22Rv1 (cell line): ENCODE data around the gene MSX2.

ENCODE experiments used
- H3K27ac ChIP-seq: fragments of 450-650 bp; 2 replicates; pipeline ENCODE4 v1.5.1; 2017
- ZFX ChIP-seq: fragments of 450-650 bp; IDR thresholded peaks from 2 replicates; pipeline ENCODE4 v1.6.1; 2017; ENCODE audit warnings: antibody characterized with exemption, borderline replicate concordance
- TF ChIP-seq, protein P1 (sequence below): fragments of 450-650 bp; IDR thresholded peaks from 2 replicates; pipeline ENCODE4 v1.5.1; 2017; ENCODE audit warnings: mild to moderate bottlenecking

The MSX2 gene

DNA sequence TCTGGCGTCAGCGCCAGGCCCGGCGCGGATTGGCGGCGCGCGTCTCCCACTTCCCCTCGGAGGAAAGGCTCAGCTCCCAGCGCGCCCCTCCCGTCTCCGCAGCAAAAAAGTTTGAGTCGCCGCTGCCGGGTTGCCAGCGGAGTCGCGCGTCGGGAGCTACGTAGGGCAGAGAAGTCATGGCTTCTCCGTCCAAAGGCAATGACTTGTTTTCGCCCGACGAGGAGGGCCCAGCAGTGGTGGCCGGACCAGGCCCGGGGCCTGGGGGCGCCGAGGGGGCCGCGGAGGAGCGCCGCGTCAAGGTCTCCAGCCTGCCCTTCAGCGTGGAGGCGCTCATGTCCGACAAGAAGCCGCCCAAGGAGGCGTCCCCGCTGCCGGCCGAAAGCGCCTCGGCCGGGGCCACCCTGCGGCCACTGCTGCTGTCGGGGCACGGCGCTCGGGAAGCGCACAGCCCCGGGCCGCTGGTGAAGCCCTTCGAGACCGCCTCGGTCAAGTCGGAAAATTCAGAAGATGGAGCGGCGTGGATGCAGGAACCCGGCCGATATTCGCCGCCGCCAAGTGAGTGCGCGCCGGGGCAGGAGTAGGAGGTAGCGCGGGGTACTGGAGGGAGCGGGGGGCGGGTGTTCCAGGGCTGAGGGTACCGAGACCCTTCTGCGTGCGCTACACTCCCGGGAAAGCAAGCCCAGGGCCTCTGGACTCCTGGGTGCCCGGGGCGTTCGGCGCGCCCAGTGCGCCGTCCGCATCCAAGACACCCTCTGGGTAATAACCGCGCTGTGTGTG, at the start of gene MSX2:
Gene MSX2, plus strand, starts transcription at position 99 of the 777 bp plus-strand sequence. Its CDS starts 78 bp downstream, at position 177.
- no peak within 1 kb of the TSS for H3K27ac ChIP-seq

DNA sequence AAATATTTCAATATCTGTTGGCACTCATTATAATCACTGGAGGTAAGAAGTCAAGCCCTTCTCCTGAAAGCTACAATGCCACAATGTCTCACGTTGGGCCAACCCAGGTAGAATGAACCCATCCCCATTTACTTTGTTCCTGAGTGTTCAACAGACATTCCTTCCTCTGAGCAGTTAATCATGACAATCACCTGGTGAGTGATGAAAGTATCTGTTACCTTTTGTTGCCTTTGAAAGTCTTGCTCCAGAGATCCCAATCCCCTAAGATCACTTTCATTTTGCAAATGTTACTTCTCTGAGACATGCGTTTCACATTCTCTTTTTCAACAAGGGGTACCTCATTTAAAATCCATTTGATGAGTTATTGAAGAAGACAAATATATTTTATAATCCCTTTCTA, 49.3 kb upstream of the MSX2 start:
- no peak overlapping the region for H3K27ac ChIP-seq
- TF ChIP-seq, protein P1, sequence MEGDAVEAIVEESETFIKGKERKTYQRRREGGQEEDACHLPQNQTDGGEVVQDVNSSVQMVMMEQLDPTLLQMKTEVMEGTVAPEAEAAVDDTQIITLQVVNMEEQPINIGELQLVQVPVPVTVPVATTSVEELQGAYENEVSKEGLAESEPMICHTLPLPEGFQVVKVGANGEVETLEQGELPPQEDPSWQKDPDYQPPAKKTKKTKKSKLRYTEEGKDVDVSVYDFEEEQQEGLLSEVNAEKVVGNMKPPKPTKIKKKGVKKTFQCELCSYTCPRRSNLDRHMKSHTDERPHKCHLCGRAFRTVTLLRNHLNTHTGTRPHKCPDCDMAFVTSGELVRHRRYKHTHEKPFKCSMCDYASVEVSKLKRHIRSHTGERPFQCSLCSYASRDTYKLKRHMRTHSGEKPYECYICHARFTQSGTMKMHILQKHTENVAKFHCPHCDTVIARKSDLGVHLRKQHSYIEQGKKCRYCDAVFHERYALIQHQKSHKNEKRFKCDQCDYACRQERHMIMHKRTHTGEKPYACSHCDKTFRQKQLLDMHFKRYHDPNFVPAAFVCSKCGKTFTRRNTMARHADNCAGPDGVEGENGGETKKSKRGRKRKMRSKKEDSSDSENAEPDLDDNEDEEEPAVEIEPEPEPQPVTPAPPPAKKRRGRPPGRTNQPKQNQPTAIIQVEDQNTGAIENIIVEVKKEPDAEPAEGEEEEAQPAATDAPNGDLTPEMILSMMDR = no peak
- no peak for TF ChIP-seq ZFX

More for the DNA sequence above, at the start of gene MSX2:
- TF ChIP-seq ZFX = no peak
- TF ChIP-seq, protein P1 = no peak

DNA sequence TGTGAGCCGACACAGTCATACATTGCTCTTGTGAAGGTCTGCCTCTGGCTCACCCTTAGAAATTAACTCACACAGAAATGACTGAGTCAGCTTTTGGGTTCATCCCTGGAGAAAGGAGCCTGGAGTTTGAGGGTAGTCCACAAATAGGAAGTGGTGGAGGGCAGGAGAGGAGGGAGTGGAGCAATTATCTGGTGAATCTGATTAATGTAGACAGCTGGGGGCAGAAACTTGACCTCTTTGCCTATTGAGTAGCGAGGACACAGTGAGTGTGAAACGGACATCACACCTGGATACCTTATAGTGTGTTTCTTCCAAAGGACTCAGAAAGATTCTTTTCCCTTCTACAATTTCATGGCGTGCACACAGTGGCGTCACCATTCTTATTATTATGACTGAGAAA, 48.5 kb upstream of the MSX2 start:
- H3K27ac ChIP-seq = no peak overlapping the region
- TF ChIP-seq, protein P1 = no peak
- TF ChIP-seq ZFX = no peak

DNA sequence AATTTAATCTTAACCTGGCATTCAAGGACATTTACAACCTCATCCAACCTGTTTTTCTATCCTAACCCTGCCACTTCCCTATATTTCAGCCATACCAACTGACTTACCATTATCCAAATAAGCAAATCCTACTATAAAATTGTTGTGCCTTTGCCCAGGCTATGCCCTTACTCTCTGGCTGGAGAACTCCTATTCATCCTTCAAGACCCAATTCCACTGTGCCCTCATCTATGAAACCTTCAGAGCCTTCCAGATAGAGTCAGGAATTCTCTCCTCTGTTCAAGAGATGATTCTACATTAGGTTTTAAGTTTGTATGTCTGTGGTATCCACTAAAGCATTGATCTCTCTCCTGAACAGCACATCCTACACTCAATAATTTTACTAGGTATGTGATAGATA, 46.3 kb upstream of the MSX2 start:
- no peak overlapping the region for H3K27ac ChIP-seq
- TF ChIP-seq, protein P1 = no peak
- no peak for TF ChIP-seq ZFX

DNA sequence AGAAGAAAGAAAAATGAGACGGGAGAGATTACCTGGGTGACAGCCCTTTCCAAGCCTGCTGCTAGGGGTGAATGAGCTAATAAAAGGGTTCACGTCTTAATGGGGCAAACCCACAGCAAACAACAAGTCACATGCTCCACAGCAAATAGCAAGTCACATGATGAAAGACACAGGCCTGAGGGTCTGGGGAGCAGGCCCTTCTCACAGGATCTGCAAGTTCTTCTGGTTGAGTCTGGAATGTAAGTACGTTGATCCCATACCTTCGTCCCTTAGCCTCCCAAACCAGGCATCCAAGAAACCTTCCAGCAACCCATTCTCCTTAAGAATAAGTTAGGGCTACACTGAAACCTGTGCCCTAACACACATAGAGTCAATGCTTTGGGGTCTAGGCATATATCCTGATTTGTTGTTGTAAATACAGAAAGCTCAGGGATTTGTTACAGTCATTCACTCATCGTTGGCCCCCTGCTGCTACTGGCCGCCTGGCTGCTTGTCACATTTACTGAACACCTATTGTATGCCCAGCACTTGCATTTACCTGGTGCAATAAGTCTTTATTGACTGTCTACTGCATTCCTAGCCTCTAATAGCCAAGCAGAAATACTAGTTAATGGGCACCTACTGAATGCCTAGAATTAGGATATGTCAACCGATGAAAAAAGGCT, 43.3 kb upstream of the MSX2 start:
- TF ChIP-seq, protein P1 = no peak
- no peak for TF ChIP-seq ZFX

DNA sequence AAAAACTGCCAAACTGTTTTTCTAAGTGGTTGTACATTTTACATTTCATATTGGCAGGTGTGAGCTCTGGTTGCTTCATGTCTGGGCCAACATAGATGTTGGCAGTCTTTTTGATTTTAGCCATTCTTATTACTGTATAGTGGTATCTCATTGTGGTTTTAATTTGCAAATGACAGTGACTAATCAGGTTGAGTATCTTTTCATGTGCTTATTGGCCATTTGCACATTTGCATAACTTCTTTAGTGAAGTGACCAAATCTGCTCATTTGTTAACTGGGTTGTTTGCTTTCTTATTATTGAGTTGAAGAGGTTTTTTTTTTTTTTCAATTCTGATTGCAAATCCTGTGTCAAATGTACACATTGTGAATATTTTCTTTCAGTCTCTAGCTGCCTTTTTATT, 36.9 kb upstream of the MSX2 start:
- TF ChIP-seq, protein P1 = no peak
- no peak for TF ChIP-seq ZFX
- H3K27ac ChIP-seq = no peak overlapping the region

More for the DNA sequence above, 43.3 kb upstream of the MSX2 start:
- no peak overlapping the region for H3K27ac ChIP-seq
